Kidney epithelial cell (primary cell): ENCODE results near the gene SMIM22. TPM values are rescaled to one million over a fixed set of nuclear protein-coding genes. Genes with fewer than 3 reads are reported as not detected.

Experiments
- DNase-seq: peaks from one replicate; pipeline ENCODE4 v3.0.0-alpha.2; 2010; ENCODE audit warnings: low read depth
- H3K27me3 ChIP-seq: 2 replicates; pipeline ENCODE4 v1.6.0; 2011; ENCODE audit warnings: low read length; ENCODE audit not compliant: control insufficient read depth, insufficient read depth
- H3K36me3 ChIP-seq: 2 replicates; pipeline ENCODE4 v1.5.1; 2011; ENCODE audit warnings: low read length; ENCODE audit not compliant: control insufficient read depth, insufficient read depth
- H3K4me3 ChIP-seq: 2 replicates; pipeline ENCODE4 v1.5.1; 2011; ENCODE audit warnings: low read depth, mild to moderate bottlenecking, control low read depth, low read length
- total RNA-seq: library from RNA; depleted of rRNA; stranded (reverse); fragments of >200 nt; gene quantifications from 2 replicates; pipeline ENCODE4 v1.2.3, GENCODE V29; 2015
- TF ChIP-seq, protein P1 (sequence below): IDR thresholded peaks from 2 replicates; pipeline ENCODE4 v1.5.1; 2011; ENCODE audit warnings: mild to moderate bottlenecking, moderate library complexity, low read length, control low read depth, inconsistent platforms; ENCODE audit not compliant: insufficient read depth, poor library complexity, severe bottlenecking

The SMIM22 gene
- total RNA-seq, 1 donor from 2014 or later = not detected

DNA sequence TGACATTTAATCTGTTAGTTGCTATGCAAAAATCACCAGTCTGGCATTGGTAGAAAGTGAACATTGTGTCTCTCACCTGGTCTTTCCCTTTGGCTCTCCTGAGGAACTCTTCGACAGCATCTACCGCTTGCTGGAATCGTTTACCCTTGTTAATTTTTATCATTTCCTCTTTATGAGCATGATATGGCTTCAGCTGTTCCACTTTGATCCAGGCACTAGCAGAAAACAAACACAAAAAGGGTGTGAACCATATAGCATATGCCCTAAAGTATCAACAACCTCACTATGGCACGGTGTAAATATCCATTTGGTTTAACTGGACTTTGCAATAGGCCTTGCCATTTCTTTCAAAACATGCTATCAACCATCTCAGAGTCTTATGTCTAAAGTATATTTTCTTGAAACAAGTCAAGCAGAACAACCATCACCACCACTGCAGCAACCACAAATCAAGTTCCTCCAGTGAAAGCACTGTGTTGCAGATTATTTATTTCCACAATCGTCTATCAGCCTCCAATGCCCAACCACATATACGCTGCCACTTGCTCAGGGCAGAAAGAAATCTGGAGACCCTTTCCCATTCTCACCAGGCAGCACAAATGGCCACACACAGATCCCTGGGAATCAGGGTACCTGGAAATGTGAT, 37.7 kb downstream of the SMIM22 start:
- no peak overlapping the region for H3K4me3 ChIP-seq
- no peaks in the 10 kb centered on the region for H3K27me3 ChIP-seq
- no peaks in the 10 kb centered on the region for H3K36me3 ChIP-seq
- no peak for DNase-seq
- TF ChIP-seq, protein P1, sequence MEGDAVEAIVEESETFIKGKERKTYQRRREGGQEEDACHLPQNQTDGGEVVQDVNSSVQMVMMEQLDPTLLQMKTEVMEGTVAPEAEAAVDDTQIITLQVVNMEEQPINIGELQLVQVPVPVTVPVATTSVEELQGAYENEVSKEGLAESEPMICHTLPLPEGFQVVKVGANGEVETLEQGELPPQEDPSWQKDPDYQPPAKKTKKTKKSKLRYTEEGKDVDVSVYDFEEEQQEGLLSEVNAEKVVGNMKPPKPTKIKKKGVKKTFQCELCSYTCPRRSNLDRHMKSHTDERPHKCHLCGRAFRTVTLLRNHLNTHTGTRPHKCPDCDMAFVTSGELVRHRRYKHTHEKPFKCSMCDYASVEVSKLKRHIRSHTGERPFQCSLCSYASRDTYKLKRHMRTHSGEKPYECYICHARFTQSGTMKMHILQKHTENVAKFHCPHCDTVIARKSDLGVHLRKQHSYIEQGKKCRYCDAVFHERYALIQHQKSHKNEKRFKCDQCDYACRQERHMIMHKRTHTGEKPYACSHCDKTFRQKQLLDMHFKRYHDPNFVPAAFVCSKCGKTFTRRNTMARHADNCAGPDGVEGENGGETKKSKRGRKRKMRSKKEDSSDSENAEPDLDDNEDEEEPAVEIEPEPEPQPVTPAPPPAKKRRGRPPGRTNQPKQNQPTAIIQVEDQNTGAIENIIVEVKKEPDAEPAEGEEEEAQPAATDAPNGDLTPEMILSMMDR = no peak

DNA sequence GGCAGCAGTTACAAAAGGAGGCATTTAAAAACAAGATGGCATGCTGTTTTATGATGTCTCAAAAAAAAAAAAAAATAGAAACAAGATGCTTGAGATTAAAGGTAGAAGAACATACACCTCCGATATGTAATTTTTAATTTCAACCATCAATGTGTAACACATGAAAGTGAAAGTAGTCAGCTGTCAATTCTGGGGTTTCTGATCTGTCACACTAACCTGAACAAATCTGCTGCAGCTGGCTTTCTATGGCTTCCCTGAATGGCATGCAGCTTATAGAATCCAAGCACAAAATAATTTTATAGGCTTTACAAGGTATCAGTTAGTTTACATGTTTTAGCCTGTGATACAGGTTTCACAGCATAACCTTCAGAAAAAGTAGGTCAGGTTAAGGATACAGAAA, 38.4 kb downstream of the SMIM22 start:
- Histone ChIP-seq H3K27me3 (no peaks in the 10 kb centered on the region), H3K4me3 (no peak overlapping the region), H3K36me3 (no peaks in the 10 kb centered on the region)
- DNase-seq = no peak
- TF ChIP-seq, protein P1 = no peak

- DNase-seq = no peak
- Histone ChIP-seq H3K27me3 (no peaks in the 10 kb centered on the region), H3K36me3 (no peaks in the 10 kb centered on the region), H3K4me3 (no peak overlapping the region)
- TF ChIP-seq, protein P1 = no peak
Observed at GRCh38 chr16:4836727-4837126, 41.6 kb downstream of the SMIM22 start.

DNA sequence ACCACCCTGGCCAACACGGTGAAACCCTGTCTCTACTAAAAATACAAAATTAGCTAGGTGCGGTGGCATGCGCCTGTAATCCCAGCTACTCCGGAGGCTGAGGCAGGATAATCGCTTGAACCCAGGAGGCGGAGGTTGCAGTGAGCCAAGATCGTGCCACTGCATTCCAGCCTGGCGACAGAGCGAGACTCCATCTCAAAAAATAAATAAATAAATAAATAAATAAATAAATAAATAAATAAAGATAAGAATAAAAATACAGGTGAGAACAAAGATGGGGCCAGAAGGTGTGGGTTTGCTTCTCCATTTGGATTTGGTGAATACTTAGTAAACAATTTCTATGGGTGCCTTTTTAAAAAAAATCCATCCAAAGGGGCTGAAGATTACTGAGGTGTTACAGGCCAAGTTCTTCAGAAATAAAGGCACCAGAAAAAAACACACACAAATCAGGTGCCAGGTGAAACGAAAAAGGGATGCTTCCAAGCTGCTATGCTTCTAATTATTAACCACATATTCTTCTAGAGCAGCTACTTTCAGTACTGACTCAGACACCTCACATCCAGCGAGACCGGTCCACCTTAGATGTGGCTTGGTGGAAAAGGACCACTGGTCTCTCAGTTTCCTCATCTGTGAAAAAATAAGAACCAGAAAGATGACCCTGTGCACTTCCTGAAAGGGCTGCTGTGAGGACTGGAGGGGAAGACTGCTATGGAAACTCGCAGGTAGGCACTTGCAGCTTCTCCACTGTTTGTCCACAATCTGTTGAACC, 42.7 kb downstream of the SMIM22 start:
- no peak overlapping the region for H3K4me3 ChIP-seq
- H3K27me3 ChIP-seq = no peaks in the 10 kb centered on the region
- H3K36me3 ChIP-seq = no peaks in the 10 kb centered on the region
- no peak for DNase-seq
- TF ChIP-seq, protein P1 = no peak

GRCh38 chr16:4839942-4840341, 44.8 kb downstream of the SMIM22 start:
- H3K27me3 ChIP-seq = no peaks in the 10 kb centered on the region
- H3K36me3 ChIP-seq = peaks cover 2% of the 10 kb centered on the region
- TF ChIP-seq, protein P1 = no peak
- no peak overlapping the region for H3K4me3 ChIP-seq
- no peak for DNase-seq
